Cardiac septum (tissue), 1 donor: Measurements from ENCODE around the gene ZC3H18. TPM values are rescaled to one million over a fixed set of nuclear protein-coding genes. Genes with fewer than 3 reads are reported as not detected.
A peak's percentile ranks its signal among the peaks of the same experiment; 100 is the strongest.

Experiments
- DNase-seq: peaks from one replicate; pipeline ENCODE4 v3.0.0-alpha.2; 2020; ENCODE audit warnings: low spot score
- intact Hi-C: fragments of 100-400 bp; cut with DNase I; formaldehyde crosslinking; loops from one replicate; pipeline ENCODE4 v1.14.0; 2022
- total RNA-seq: library from RNA; stranded (reverse); fragmentation: NEBNext Ultra II Directional; extraction: Animal tissue kit (Norgen Biotek cat#: 25700); gene quantifications from one replicate; pipeline ENCODE4 v1.2.1, GENCODE V29; 2021
- donor health status: DM: no; HTN: no; CAD: no.

Gene ZC3H18
- total RNA-seq, 1 donor from 2014 or later = 20.6 TPM

- intact Hi-C loops = loop anchor here (5.0 kb wide), 2 partner anchors 137 to 647 kb away; partner anchors contain the start of genes CTU2, RNF166 and ZNF778
- DNase-seq = no peak
Observed at GRCh38 chr16:88570691-88571092, 489 bp downstream of the ZC3H18 start.

- no peak for DNase-seq
- intact Hi-C loops = no loop called here
Observed at GRCh38 chr16:88575251-88575650, 5.0 kb downstream of the ZC3H18 start.

- no peak for DNase-seq
- intact Hi-C loops = no loop called here
Observed at GRCh38 chr16:88576307-88576706, 6.1 kb downstream of the ZC3H18 start.

GRCh38 chr16:88577166-88577565, 7.0 kb downstream of the ZC3H18 start:
- no peak for DNase-seq
- intact Hi-C loops = no loop called here

GRCh38 chr16:88578446-88579313, 8.5 kb downstream of the ZC3H18 start:
- intact Hi-C loops = no loop called here
- no peak for DNase-seq

GRCh38 chr16:88580371-88580770, 10.2 kb downstream of the ZC3H18 start:
- intact Hi-C loops = no loop called here
- no peak for DNase-seq

- intact Hi-C loops = no loop called here
- no peak for DNase-seq
Observed at GRCh38 chr16:88581033-88581432, 10.8 kb downstream of the ZC3H18 start.

- no peak for DNase-seq
- intact Hi-C loops = no loop called here
Observed at GRCh38 chr16:88582912-88583575, 12.8 kb downstream of the ZC3H18 start.

- intact Hi-C loops = no loop called here
Observed at GRCh38 chr16:88584676-88585075, 14.5 kb downstream of the ZC3H18 start.

GRCh38 chr16:88585269-88585668, 15.1 kb downstream of the ZC3H18 start:
- no peak for DNase-seq
- intact Hi-C loops = no loop called here

More at GRCh38 chr16:88584676-88585075, 14.5 kb downstream of the ZC3H18 start:
- no peak for DNase-seq

- no peak for DNase-seq
- intact Hi-C loops = no loop called here
Observed at GRCh38 chr16:88585927-88586581, 15.9 kb downstream of the ZC3H18 start.

GRCh38 chr16:88588148-88588547, 17.9 kb downstream of the ZC3H18 start:
- no peak for DNase-seq
- intact Hi-C loops = no loop called here

- intact Hi-C loops = no loop called here
- no peak for DNase-seq
Observed at GRCh38 chr16:88588754-88589153, 18.6 kb downstream of the ZC3H18 start.

GRCh38 chr16:88589441-88589840, 19.2 kb downstream of the ZC3H18 start:
- intact Hi-C loops = no loop called here
- no peak for DNase-seq

- intact Hi-C loops = loop anchor here (5.0 kb wide), 1 partner anchor 71 kb away; the partner anchor contains the start of gene MVD
- peak; percentile 79 for DNase-seq
Observed at GRCh38 chr16:88591577-88592021, 21.4 kb downstream of the ZC3H18 start.

- intact Hi-C loops = loop anchor here (5.0 kb wide), 1 partner anchor 69 kb away; the partner anchor contains the start of gene MVD
- no peak for DNase-seq
Observed at GRCh38 chr16:88593061-88593460, 22.9 kb downstream of the ZC3H18 start.

GRCh38 chr16:88593489-88593888, 23.3 kb downstream of the ZC3H18 start:
- intact Hi-C loops = loop anchor here (5.0 kb wide), 1 partner anchor 69 kb away; the partner anchor contains the start of gene MVD
- no peak for DNase-seq

- intact Hi-C loops = loop anchor here (5.0 kb wide), 1 partner anchor 68 kb away; the partner anchor contains the start of gene MVD
- no peak for DNase-seq
Observed at GRCh38 chr16:88593910-88594309, 23.7 kb downstream of the ZC3H18 start.

- intact Hi-C loops = no loop called here
- no peak for DNase-seq
Observed at GRCh38 chr16:88595101-88595500, 24.9 kb downstream of the ZC3H18 start.

GRCh38 chr16:88595921-88596320, 25.7 kb downstream of the ZC3H18 start:
- intact Hi-C loops = no loop called here
- DNase-seq = no peak
